GM19240 (cell line): ENCODE data around the gene TMEM151B.

ENCODE experiments used
- DNase-seq: peaks from one replicate; pipeline ENCODE4 v3.0.0; 2011; ENCODE audit warnings: low spot score; ENCODE audit not compliant: insufficient read length

TMEM151B gene

GRCh38 chr6:44250718-44251123 is 19.5 kb upstream of the TMEM151B start:
- no peak for DNase-seq

GRCh38 chr6:44251576-44252524 is 18.4 kb upstream of the TMEM151B start:
- DNase-seq = no peak

- no peak for DNase-seq
Measured at GRCh38 chr6:44253307-44254101, 16.7 kb upstream of the TMEM151B start.

GRCh38 chr6:44254191-44255104 is 15.8 kb upstream of the TMEM151B start:
- no peak for DNase-seq

DNA sequence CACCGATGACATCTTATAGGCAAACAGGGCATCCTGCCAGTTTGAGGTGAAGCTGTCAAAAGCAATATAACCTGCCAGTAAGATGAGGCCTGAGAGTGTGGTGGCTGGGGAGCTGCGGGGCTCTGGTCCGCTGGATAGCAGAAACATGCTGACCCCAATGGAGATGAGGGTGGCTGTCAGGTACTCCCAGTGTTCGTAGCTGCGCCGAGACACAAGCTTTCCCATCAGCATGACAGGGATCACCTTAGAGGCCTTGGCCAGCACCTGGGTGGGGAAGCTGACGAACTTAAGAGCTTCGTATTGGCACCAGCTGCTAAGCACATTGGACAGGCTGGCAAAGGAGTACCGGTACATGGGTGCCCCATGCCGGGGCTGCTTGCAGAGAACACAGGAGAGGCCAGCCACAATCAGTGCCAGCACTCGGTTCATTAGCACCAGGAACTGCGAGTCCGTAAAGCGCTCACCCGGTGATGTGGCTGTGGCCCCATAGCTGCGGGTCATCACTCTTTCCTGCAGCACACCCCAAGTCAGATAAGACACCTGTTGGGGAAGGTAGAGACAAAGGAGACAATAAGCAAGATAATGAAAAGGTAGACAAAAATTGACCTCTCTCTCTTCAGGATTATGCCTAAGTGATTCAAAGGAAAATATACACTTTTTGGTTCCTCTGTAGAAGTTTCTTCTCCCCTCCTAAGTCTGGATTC is 15.0 kb upstream of the TMEM151B start:
- no peak for DNase-seq

DNA sequence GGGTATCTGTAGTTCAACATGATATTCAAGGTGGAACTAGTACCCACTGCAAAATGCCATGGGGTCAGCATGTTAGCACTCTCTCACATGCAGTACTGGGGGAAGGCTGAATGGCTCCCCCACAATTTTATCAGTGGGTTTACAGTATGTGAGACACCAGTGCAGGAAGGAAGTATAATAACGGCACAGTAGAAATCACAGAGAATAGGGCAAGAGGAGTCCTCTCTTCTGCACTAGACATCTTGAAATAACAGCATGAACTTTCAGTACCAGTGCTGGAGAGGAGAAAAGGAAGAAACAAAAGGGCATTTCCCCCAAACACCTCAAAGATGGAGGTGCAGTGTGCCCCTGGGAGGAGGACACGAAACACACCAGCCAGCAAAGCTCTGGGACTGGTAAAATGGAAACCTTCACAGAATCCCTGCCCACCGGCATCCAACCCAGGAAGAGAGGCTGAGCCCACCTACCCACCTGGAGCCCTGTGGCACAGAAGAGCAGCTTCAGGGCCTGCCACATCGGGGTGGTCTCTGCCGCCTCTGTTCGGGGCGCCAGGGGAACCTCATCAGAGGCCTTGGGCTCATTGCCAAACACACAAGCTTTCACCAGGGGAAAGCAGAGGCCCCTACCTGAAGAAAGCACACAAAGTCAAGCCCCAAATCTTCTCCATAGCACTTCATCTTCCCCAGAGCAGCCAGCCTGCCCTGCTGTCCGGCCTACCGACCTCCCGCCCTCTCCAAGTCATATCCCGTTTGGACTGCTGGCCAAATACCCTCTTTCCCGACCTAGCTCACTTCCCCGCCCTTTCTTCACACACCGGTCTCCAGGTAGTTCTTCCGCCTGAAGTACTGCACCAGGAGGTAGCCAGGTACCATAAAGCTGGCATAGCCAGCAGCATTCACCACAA is 14.1 kb upstream of the TMEM151B start:
- DNase-seq = no peak

- no peak for DNase-seq
Measured at GRCh38 chr6:44256775-44257024, 13.6 kb upstream of the TMEM151B start.

- DNase-seq = no peak
Measured at GRCh38 chr6:44257025-44257752, 13.1 kb upstream of the TMEM151B start, which contains the start of gene SLC35B2. Gene SLC35B2, minus strand, starts transcription at chr6:44257528. Its CDS starts 118 bp downstream, at chr6:44257410.

DNA sequence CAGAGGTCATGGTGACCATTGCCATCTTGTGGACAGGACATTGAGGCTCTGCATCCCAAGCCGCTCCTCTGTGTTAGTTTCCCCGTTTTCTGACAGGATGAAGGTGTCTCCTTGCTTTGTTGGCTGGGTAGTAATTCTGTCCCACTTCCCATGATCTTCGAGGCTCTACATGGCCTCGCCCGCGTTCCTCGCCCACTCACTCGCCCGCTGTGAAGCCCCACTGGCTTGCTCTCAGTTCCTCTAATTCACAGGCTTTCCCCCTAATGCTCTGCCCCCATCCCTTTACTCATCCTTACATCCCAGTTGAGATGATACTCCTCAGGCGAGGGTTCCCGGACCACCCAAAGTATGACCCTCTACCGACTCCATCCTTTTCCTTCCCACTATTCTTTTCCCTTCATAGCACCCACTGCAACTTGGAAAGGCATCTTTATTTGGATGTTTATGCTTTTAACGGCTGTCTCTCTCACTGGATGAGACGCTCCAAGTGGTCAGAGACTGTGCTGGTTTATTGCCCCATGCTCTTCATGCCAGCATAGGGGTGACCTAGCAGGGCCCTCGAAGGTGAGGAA is 12.4 kb upstream of the TMEM151B start:
- no peak for DNase-seq

DNA sequence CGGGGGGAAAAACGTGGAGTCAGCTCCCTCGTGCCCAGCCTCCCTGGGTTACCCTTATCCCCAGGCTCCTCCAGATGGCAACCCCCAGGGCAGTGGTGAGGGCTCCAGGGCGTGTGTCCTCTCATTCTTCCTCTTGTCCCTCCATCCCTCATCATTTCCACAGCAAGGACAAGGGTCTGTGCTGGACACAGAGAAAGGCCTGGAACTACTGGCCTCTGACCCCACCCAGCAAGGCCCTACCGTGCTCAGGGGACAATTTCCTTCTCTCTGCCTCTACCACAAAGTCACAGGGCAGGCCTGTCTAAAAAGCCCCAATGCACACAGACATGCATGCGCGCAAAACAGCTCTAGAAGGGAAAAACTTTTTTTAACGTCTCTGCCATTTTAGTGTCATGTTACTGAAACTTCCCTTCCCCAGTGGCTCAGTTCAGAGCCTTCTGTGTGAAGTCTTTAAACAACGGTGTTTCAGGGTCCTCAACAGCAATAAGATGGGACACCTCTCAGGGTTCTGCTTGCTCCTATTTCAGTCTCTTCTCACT is 11.9 kb upstream of the TMEM151B start:
- DNase-seq = no peak

GRCh38 chr6:44258921-44259320 is 11.3 kb upstream of the TMEM151B start:
- DNase-seq = no peak

DNA sequence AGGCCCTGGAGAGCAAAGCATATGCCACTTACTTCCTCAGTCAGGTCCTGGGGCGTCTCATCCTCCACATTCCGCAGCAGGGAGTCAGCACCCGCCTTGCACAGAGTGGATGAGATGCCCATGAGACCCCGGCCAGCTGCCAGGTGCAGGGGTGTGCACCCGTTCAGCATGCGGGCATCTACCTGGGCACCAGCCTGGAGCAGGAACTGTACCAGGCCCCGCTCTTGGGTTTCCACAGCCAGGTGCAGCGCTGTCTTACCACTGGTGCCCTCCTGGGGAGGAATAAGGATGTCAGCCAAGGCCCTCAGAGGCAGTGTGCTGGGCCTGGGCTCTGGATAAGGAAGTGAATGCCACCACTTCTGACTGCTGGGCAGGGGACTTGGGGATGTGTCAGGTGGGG is 10.2 kb upstream of the TMEM151B start:
- no peak for DNase-seq

DNA sequence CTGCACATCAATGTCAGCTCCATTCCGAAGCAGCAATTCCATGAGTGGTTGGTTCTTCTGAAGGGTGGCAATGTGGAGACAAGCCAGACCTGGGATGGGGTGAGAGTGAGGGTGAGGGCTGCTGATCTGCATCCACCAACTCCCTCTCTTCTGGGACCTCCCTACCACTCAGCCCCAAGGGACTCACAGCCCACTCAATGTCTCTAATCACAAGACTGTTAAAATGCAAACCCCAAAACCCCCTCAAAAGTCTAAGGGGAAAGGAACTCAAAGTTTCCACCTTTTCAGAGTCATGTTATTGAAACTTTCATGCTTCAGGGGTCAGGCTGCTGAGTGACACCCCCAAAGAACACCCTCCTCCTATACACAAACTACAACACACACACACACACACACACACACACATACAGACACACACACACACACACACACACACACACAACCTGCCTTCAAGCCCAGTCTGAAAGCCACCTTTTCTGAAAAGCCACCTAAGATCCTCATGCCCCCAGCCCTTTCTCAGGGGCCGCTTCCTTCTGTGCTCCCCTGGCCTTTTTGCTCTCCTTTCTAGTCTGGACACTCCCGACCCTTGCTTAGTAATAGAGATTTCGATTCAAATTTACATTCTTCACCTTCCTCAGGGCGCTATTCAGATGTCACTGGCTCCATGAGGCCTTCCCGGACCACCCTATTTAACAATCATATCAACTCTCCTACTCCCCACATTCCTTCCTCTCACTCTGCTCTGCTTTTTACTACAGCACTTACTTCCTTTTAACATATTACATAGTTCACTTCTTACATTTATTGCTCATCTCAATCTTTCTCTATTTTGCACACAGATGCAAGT is 9.6 kb upstream of the TMEM151B start:
- DNase-seq = no peak

- no peak for DNase-seq
Measured at GRCh38 chr6:44261581-44261980, 8.7 kb upstream of the TMEM151B start.

DNA sequence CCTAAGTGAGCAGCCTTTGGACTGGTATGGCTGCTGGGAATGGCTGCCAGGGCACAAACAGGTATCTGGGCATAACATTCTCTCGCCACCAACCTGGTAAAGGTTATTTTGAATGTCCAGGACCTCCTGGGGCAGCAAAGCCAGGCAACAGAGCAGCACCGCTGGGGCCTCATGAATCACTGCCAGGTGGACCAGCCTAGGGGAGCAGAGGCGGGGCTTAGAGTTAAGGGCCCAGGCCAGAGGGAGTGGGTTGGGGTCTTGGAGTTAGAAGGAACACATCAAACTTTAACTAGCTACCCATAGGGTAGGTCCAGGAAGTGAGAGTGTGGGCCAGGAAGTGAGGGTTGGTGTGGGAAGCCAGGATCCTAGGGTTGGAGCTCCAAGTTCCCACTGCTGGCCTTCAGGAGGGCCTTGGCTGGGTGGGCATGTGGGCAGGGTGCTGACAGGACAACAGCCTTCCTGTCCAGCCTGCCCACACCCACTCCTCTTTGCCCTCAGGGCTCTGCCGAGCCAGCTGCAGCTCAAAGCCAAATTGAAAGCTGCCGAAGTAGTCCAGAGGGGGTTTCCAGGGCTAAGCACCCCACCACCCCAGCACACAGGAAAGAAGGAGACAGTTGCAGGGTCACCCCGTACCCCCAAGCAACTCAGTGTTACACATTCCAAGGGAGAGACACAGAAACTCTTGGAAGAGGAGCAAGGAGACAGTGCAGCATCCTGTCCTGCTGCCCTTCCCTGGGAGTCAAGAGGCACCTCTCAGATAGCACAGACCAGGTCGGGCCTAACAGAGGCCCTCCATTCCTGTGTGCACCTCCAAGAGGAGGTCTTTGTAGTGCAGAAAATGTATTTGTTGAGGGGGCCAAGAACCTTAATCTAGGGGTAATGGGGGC is 7.5 kb upstream of the TMEM151B start:
- no peak for DNase-seq

- no peak for DNase-seq
Measured at GRCh38 chr6:44263354-44264100, 6.7 kb upstream of the TMEM151B start.
